Nephron progenitor cell (in vitro differentiated cells): ENCODE measurements around the gene DRD3.

Experiments used
- DNase-seq: peaks from one replicate; pipeline ENCODE4 v3.0.0; 2021
- H3K27ac Mint-ChIP-seq: 2 replicates; pipeline ENCODE4 v1.8.0; 2021; ENCODE audit warnings: mild to moderate bottlenecking, moderate library complexity, mixed read lengths
- H3K27me3 Mint-ChIP-seq: 2 replicates; pipeline ENCODE4 v1.8.0; 2021; ENCODE audit warnings: mild to moderate bottlenecking, low read depth, mixed read lengths; ENCODE audit not compliant: poor library complexity
- H3K36me3 Mint-ChIP-seq: 2 replicates; pipeline ENCODE4 v1.8.0; 2021; ENCODE audit warnings: low read depth, mixed read lengths
- H3K4me1 Mint-ChIP-seq: 2 replicates; pipeline ENCODE4 v1.8.0; 2021; ENCODE audit warnings: mixed read lengths
- H3K4me3 Mint-ChIP-seq: 2 replicates; pipeline ENCODE4 v1.8.0; 2021; ENCODE audit warnings: mild to moderate bottlenecking, moderate library complexity, mixed read lengths
- H3K9me3 Mint-ChIP-seq: 2 replicates; pipeline ENCODE4 v1.8.0; 2021; ENCODE audit warnings: mild to moderate bottlenecking, moderate library complexity, mixed read lengths
- CTCF ChIP-seq: fragments of 200-600 bp; sonication (generic); IDR thresholded peaks from 2 replicates; pipeline ENCODE4 v1.5.0; 2021; ENCODE audit warnings: antibody characterized with exemption

The DRD3 gene

GRCh38 chr3:114093016-114093380 is 85.9 kb downstream of the DRD3 start:
- TF ChIP-seq CTCF = no peak
- Mint-ChIP-seq H3K27me3 (peaks cover 10% of the 10 kb centered on the region), H3K4me1 (no peaks in the 10 kb centered on the region), H3K27ac (no peak overlapping the region), H3K36me3 (peaks cover 2% of the 10 kb centered on the region), H3K9me3 (no peaks in the 10 kb centered on the region), H3K4me3 (no peak overlapping the region)
- DNase-seq = no peak

GRCh38 chr3:114092151-114093015 is 86.5 kb downstream of the DRD3 start:
- no peak overlapping the region for H3K27ac Mint-ChIP-seq
- H3K36me3 Mint-ChIP-seq = peaks cover 8% of the 10 kb centered on the region
- H3K4me3 Mint-ChIP-seq = no peak overlapping the region

GRCh38 chr3:114089675-114090074 is 89.2 kb downstream of the DRD3 start:
- Mint-ChIP-seq H3K27me3 (peaks cover 6% of the 10 kb centered on the region), H3K9me3 (no peaks in the 10 kb centered on the region), H3K36me3 (peaks cover 31% of the 10 kb centered on the region), H3K4me3 (no peak overlapping the region), H3K4me1 (no peaks in the 10 kb centered on the region), H3K27ac (no peak overlapping the region)
- no peak for TF ChIP-seq CTCF
- no peak for DNase-seq

More at GRCh38 chr3:114092151-114093015, 86.5 kb downstream of the DRD3 start:
- TF ChIP-seq CTCF = no peak
- no peaks in the 10 kb centered on the region for H3K4me1 Mint-ChIP-seq
- H3K9me3 Mint-ChIP-seq = no peaks in the 10 kb centered on the region
- peaks cover 6% of the 10 kb centered on the region for H3K27me3 Mint-ChIP-seq
- no peak for DNase-seq

GRCh38 chr3:114086356-114086755 is 92.5 kb downstream of the DRD3 start:
- TF ChIP-seq CTCF = no peak
- Mint-ChIP-seq H3K36me3 (peaks cover 61% of the 10 kb centered on the region), H3K4me1 (no peaks in the 10 kb centered on the region), H3K27ac (no peak overlapping the region), H3K27me3 (no peaks in the 10 kb centered on the region), H3K4me3 (no peak overlapping the region), H3K9me3 (no peaks in the 10 kb centered on the region)
- no peak for DNase-seq

- Mint-ChIP-seq H3K4me1 (no peaks in the 10 kb centered on the region), H3K4me3 (no peak overlapping the region), H3K36me3 (peaks cover 83% of the 10 kb centered on the region), H3K27me3 (no peaks in the 10 kb centered on the region), H3K9me3 (no peaks in the 10 kb centered on the region), H3K27ac (no peak overlapping the region)
- DNase-seq = no peak
- TF ChIP-seq CTCF = no peak
Measured at GRCh38 chr3:114083112-114083511, 95.7 kb downstream of the DRD3 start.

- Mint-ChIP-seq H3K4me3 (no peak overlapping the region), H3K9me3 (no peaks in the 10 kb centered on the region), H3K27ac (no peak overlapping the region), H3K4me1 (no peaks in the 10 kb centered on the region), H3K27me3 (no peaks in the 10 kb centered on the region), H3K36me3 (peaks cover 80% of the 10 kb centered on the region)
- TF ChIP-seq CTCF = no peak
- no peak for DNase-seq
Measured at GRCh38 chr3:114081037-114081436, 97.8 kb downstream of the DRD3 start.
